Frontal cortex (tissue), 4 donors: ENCODE measurements around the gene KCNJ4. TPM values are rescaled to one million over a fixed set of nuclear protein-coding genes. Genes with fewer than 3 reads are reported as not detected.

Experiments used
- DNase-seq, 2 donors: peaks; one replicate each; pipeline ENCODE4 v3.0.0; 2012; ENCODE audit warnings: low spot score in 2 of 2
- FAIRE-seq: peaks from 2 replicates; lab custom pipeline; 2012; peaks lifted over from hg19 to GRCh38; lab: Jason Lieb, UNC
- total RNA-seq: library from RNA; depleted of rRNA; stranded (reverse); fragments of >200 nt; gene quantifications from one replicate; pipeline ENCODE4 v1.2.3, GENCODE V29; 2014
- donor health status: control.
- donor health status: control.
- donor health status: control.

The KCNJ4 gene
- total RNA-seq: 12.2 TPM

DNA sequence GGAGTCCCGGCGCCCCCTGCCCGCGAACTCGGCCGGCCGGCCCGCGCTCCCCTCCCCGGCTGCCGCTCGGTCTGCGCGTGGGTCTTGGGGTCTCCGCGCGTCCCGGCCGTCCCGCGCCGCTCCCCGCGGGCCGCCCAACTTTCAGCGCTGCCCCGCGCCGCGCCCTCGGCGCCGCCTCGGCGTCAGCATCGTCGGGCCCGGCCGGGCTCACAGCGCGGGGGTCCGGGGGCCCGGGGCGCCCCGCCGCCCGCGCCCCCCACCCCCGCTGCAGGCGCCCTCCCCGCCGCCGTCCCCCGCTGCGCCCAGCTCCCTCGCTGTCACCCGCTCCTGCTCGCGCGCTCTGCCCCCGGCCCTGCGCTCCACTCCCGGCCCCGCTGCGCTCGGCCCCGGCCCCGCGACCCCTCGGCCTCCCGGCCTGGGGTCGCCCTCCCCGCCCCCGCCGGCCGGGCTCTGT, at the start of gene KCNJ4:
KCNJ4 (minus strand) TSS at position 124 of the 454 bp plus-strand sequence. CDS start 27,067 bp downstream, outside the sequence.
- DNase-seq (no peak), FAIRE-seq (no peak)

DNA sequence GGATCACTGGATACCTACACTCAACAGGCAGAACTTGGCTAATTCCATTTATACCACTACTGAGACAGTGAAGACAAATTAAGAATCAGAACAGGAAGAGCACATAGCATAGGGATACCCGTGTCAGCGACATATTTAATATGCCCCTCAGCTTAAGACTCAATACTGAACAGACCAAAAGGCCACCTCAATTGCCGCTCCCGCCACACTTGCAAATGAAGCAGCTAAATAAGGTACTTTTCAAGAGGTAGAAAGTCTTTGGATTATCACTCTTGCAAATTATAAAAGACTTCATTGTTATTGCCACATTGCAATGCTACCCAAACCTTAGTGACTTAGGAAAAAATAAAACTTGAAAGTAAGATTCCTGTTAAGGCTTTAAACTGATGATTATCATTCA, 48.0 kb upstream of the KCNJ4 start:
- DNase-seq: no peak
- no peak for FAIRE-seq

DNA sequence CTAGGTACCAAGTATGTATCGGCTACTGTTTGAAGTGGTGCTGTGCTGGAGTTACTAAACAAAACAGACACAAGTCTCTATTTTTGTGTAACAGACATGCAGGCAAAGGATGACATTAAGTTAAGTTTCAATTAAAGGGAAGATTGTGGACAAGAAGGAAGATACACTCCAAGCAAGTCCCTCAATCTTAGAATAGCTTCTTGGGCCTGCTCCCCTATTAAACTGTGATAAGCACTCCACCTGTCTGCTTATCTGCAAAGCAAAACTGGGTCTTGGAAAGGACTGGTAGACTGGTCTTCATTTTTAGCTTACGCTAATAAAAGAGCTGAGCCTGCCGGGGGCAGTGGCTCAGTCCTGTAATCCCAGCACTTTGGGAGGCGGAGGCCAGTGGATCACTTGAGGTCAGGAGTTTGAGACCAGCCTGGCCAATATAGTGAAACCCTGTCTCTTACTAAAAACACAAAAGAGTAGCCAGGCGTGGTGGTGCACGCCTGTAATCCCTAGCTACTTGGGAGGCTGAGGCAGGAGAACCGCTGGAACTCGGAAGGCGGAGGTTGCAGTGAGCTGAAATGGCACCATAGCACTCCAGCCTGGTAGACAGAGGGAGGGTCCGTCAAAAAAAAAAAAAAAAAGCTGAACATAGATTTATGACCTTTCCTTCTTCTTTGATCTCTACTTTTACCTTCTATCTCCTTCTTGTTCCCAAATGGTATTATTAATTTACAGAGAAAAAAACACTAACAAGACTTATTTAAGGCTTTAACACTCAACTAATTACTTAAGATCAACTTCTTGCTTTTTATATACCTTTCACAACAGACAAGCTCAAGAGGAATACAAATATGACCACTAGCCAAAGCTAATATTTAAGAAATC, 47.0 kb upstream of the KCNJ4 start:
- DNase-seq (no peak), FAIRE-seq (no peak)

DNA sequence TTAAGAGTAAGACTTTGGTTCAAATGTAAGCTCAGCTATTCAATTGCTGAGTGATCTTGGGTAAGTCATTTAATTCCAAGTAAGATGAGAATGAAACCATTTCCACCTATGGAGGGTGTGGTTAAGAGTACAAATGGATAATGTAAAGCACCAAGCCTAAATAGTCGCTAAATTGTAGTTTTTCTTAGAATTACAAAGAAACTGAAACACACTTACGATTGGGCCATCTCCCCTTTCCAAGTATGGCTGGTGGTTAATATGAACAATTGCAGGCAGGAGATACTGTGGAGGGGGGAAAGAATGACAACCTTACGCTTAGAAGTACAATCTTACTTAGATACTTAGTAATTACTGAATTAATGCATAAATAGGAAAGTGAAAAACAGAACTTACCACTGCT, 42.9 kb upstream of the KCNJ4 start:
- FAIRE-seq: no peak
- DNase-seq: no peak

GRCh38 chr22:38494939-38495338, 39.9 kb upstream of the KCNJ4 start:
- FAIRE-seq (no peak), DNase-seq (no peak)

GRCh38 chr22:38494498-38494897, 39.5 kb upstream of the KCNJ4 start:
- FAIRE-seq: no peak
- DNase-seq: no peak

DNA sequence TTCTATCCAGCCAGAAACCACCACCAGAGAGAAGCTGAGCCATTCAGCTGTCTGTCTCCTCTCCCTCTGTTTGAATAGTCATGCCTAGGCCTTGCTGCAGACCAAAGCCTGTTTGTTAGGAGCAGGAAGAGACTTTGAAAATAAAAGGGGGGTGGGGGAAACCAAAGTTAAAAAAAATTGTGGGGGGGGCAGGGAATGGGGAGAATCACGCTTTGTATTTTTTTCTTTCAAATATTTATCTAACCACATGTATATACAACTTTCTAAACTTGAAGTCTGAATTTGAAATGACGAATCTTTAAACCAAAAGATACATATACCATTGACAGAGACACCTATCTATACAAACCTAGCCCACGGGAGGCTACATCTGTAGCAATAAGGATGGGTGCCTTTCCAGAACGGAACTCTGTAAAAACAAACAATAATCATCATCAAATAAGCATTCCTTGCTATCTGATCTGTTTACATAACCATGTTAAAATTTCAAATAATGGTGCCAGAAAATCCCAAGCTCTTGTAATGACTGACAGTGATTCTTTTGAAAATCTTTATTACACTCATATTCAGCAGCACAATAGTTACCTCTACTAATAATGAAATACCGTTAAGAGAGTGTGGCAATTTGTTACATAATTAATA, 36.8 kb upstream of the KCNJ4 start:
- no peak for FAIRE-seq

DNA sequence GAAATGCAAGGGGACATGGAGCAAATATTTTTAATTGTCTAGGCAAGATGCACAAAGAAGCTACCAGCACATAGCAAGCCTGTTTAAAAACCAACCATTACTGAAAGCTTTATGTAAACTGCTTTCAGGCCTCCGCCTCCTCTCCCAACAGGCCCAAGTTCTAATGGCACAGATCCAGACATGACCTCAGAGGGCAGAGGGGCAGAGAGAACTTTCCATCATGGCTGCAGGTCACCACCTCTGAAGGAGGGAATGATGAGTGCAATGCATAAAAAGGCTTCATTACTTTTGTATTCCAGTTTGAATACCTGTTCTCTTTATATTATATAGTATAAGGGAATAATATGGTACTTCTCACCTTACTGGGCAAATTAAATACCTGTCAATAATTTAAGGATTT, 35.9 kb upstream of the KCNJ4 start:
- FAIRE-seq: no peak
- DNase-seq: no peak

More for the DNA sequence above, 36.8 kb upstream of the KCNJ4 start:
- no peak for DNase-seq

GRCh38 chr22:38490475-38490874, 35.5 kb upstream of the KCNJ4 start:
- FAIRE-seq (no peak), DNase-seq (no peak)

DNA sequence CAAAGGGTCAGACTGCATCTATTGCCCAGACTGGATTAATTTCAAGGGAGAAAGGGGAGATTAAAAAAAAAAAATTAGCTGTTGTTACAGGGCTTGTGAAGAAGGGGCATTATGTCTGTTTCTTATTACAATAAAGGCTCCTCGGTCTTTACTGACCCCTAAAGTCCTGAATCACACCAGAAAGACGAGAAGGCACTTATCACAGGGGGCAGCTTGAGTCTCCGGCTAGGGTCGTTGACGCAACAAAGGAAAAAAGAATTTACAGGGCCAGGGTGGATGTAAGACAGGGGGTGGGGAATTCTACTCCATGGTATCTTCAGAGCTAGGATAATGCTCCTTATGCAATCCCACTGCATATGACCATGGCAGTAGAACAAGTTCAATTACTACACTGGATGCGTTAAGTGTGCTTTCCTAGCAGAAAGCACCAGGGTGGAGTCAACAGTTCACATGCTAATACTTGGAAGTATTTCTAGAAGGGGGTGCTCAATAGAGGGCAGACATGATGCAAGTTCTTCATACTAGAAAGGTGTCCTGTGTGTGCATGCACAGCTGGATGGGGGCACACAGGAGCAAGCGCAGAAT, 34.7 kb upstream of the KCNJ4 start:
- no peak for FAIRE-seq
- no peak for DNase-seq

DNA sequence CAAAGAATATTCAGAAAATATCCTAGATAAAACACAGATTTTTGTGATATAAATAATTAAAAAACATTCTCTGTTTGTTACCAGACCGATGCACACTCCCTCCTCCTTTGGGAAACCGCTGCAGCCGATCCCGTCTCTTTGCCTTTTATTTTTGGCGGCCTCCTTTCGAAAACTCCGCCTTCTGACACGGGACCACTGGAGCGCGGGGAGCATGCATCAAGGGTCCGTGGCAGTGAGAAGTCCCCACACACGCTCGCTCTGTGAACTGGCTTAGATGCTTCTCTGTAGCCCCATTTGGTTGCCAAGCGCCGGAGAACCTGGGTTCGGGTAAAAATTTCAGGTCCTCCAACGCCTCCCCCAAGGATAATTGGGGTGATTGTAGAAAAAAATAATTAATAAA, 34.1 kb upstream of the KCNJ4 start:
- DNase-seq (no peak), FAIRE-seq (no peak)

DNA sequence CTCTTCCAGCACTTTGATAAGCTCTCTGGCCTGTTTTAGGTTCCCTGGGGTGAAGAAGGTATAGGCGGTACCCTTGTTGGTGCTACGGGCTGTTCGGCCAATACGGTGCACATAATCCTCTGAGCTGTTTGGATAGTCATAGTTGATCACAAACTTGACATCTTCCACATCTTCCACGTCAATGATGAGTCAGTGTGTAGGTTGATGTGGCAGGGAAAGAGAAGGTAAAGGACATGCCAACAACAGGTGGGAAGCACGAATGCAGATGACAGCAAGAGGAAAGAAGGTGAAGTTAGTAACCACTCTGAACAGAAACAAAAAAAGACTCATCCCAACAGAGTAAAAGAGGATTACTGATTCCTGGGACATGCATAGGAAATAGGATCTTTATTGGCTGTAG, 32.9 kb upstream of the KCNJ4 start:
- DNase-seq: no peak
- no peak for FAIRE-seq

GRCh38 chr22:38485783-38486182, 30.8 kb upstream of the KCNJ4 start:
- DNase-seq (no peak), FAIRE-seq (no peak)

GRCh38 chr22:38484244-38484643, 29.2 kb upstream of the KCNJ4 start:
- FAIRE-seq (no peak), DNase-seq (no peak)

- DNase-seq (no peak), FAIRE-seq (no peak)
These were observed 27.8 kb upstream of the KCNJ4 start for GRCh38 chr22:38482662-38483308.

DNA sequence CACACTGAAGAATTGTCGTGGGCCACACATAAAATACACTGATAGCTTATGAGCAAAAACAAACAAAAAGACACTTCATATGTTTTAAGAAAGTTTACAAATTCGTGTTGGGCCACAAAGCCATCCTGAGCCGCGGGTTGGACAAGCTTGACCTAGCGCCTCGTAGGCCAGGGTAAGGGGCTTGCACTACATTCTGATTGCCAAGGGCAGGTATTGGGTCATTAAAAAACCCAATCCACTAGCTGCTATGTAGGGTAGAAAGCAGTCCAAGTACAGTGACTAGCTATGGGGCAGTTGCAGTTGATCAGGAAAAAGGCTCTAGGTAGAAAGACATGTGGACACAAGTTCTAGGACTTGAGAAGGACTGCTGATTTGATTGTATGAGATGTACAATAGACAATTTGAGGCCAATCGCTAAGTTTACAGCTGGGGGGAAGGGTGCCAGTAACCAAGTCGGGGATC, 26.9 kb upstream of the KCNJ4 start:
- DNase-seq: no peak
- FAIRE-seq: no peak

- no peak for FAIRE-seq
- DNase-seq: no peak
These were observed 26.3 kb upstream of the KCNJ4 start for GRCh38 chr22:38481162-38481870.

GRCh38 chr22:38479096-38479837, 24.3 kb upstream of the KCNJ4 start:
- no peak for FAIRE-seq

GRCh38 chr22:38477585-38477984, 22.6 kb upstream of the KCNJ4 start:
- FAIRE-seq: no peak
- DNase-seq: no peak

More at GRCh38 chr22:38479096-38479837, 24.3 kb upstream of the KCNJ4 start:
- DNase-seq: no peak
